ENCODE results near the gene CCNYL1.

The CCNYL1 gene

GRCh38 chr2:207791579-207792243 lies 80.3 kb downstream of the CCNYL1 start:
- DNase-seq (ENCODE audit: low spot score) = no peak

DNA sequence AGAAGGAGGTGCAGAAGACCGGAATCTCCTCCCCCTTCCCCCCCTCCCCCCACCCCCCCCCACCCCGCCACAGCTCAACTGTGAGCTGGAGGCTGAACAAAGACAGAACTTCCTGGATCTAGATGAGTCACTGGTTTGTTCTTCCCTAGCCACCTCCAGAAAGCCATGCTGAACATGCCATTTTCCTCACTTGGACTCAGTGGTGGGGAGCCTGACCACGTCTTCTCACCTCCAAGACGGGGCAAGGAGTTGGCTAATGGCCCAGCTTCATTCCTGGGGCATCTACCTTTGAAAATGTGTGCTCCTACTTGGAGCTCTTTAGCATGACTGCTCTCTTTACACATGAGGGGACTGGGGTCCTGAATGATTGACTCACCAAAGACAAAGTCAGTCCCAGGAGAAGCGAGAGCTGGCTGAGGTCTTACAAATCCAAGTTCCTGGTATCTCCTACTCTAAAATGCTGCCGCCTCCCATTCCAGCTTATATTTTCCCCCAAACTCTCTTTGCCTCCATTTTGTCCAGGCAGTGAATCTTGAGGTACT lies 80.9 kb downstream of the CCNYL1 start:
- DNase-seq (ENCODE audit: low spot score) = no peak

- DNase-seq (ENCODE audit: low spot score) = no peak
Observed at GRCh38 chr2:207796585-207797350, 85.3 kb downstream of the CCNYL1 start.

GRCh38 chr2:207801259-207801658 lies 89.8 kb downstream of the CCNYL1 start:
- no peak for DNase-seq (ENCODE audit: low spot score)

DNA sequence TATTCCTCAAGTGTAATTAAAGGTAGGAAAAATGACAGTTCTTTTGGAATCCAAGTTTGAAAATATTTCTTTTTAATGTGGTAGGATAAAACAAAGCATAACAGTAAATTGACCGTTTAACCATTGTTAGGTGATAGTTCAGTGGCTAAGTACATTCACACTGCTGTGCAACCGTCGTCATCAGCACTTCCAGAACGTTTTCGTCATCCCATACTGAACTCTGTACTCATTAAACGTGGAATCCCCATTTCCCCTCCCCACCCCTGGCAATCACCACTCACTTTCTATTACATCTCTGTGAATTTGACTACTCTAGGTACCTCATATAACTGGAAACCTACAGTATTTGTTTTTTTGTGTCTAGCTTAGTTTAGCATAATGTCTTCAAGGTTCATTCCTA lies 91.2 kb downstream of the CCNYL1 start:
- no peak for DNase-seq (ENCODE audit: low spot score)
